GM19099 (cell line): ENCODE results near the gene AP2S1.

ENCODE experiments used
- POLR2A ChIP-seq: IDR thresholded peaks from 3 replicates; pipeline ENCODE4 v1.6.1; 2011; ENCODE audit warnings: low read depth; ENCODE audit not compliant: insufficient read length; ENCODE audit errors: extremely low read depth

AP2S1 gene

GRCh38 chr19:46791944-46792343, 58.7 kb downstream of the AP2S1 start:
- no peak for TF ChIP-seq POLR2A

- no peak for TF ChIP-seq POLR2A
These were observed 61.3 kb downstream of the AP2S1 start for GRCh38 chr19:46789371-46789770.

- no peak for TF ChIP-seq POLR2A
These were observed 61.7 kb downstream of the AP2S1 start for GRCh38 chr19:46788968-46789338.

GRCh38 chr19:46788262-46788967, 62.2 kb downstream of the AP2S1 start, which contains the start of gene SLC1A5:
Gene SLC1A5 (minus strand): TSS chr19:46788594. CDS start chr19:46787965, 629 bp downstream.
- TF ChIP-seq POLR2A = peak; percentile 100
